SKM-1 treated with dmso at 0.1 percent for 144 hours (cell line): ENCODE measurements around the gene MARCHF7.
"Not testable (repeated sequence)": the region's sequence is repeated elsewhere in the genome, so short reads cannot be mapped to it uniquely, and the experiment has no call there.

Source experiments
- DNase-seq: peaks from one replicate; lab custom pipeline; 2025; ENCODE audit not compliant: unreplicated experiment; lab: John Stamatoyannopoulos, UW

Gene MARCHF7, protein sequence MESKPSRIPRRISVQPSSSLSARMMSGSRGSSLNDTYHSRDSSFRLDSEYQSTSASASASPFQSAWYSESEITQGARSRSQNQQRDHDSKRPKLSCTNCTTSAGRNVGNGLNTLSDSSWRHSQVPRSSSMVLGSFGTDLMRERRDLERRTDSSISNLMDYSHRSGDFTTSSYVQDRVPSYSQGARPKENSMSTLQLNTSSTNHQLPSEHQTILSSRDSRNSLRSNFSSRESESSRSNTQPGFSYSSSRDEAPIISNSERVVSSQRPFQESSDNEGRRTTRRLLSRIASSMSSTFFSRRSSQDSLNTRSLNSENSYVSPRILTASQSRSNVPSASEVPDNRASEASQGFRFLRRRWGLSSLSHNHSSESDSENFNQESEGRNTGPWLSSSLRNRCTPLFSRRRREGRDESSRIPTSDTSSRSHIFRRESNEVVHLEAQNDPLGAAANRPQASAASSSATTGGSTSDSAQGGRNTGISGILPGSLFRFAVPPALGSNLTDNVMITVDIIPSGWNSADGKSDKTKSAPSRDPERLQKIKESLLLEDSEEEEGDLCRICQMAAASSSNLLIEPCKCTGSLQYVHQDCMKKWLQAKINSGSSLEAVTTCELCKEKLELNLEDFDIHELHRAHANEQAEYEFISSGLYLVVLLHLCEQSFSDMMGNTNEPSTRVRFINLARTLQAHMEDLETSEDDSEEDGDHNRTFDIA

DNA sequence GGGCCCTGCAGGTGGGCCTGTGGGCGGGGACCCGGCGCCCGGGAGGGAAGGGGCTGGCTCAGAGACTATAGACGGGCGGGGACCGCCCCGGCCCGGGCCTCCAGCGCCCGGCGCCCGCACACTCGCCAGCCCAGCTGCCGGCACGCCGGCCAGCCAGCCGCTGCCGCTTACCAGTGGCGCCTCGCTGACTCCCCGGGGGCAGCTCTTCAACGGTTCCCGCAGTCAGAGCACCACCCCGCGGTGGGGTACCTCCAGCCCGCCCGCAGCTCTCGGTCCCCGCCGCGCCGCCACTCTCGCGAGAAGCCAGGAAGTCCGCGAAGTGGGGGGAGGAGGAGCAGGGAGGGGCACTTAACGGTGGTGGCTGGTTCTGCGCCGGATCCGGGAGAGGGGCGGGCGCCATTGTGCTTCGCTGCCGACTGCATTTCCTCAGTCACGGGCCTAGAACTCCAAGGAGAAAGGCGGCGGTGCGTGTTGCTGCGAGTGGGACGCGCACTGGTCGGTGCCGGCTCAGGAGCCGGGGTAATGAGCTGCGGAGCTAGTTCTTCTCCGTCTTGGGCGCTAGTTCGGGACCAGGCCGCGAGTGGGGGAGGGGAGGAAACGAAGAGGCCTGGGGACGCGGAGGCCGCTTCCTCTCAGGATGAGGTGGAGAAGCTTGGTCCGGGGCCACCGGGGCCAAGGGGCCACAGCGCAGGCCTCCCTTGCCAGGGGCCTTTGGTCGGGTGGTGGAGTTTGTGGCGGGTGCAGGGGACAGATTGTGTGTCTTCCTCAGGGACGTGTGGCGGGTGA is at the start of gene MARCHF7:
MARCHF7 (plus strand) TSS at position 364 of the 786 bp plus-strand sequence. CDS start 16,517 bp downstream, outside the sequence.
- DNase-seq = peak; percentile 96

DNA sequence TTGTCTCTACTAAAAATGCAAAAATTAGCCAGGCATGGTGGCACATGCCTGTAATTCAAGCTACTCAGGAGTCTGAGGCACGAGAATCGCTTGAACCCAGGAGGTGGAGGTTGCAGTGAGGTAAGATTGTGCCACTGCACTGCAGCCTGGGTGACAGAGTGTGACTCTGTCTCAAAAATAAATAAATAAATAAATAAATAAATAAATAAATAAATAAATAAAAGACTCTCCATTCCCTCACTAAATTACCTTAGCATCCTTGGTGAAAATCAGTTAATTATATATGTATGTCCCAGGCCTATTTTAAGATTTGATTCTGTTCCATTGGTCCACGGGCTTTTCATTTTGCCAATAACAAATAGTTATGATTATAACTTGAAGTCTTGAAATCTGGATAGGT is 44.9 kb upstream of the MARCHF7 start:
- not testable (repeated sequence) for DNase-seq

DNA sequence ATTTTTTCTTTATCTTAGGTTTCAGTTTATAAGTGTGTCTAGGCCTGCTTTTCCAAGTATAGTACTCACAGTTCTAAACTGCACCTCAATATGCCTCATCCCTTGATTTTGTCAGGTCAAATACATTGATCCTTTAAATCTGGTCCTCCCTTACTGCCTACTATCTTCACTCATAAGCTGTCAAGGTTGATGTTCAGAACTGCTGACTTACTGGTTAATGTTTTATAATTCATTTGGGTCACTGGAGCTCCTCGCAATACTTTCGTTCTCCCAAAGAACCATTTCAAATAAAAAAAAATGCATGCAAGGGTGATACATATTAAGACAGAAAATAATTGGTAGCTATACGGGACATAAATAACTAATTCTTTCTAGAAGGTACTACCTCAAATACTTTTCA is 41.3 kb upstream of the MARCHF7 start:
- no peak for DNase-seq

- no peak for DNase-seq
Measured at GRCh38 chr2:159677654-159678053, 34.7 kb upstream of the MARCHF7 start.

GRCh38 chr2:159680692-159681091 is 31.6 kb upstream of the MARCHF7 start:
- DNase-seq = no peak

DNA sequence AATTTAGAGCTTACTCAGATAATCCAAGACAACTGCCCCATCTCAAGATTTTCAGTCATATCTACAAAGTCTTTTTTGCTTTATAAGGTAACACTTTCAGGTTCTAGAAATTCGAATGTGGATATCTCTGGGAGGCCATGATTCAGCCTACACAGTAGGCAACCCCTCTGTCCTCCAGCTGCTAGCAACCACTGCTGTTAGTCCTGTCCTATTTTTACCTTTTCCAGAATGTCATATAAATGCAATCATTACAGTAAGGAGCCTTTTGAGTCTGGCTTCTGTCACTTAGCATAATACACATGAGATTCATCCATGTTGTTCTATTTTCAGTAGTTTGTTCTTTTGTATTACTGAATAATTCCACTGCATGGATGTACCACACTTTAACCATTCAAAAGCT is 28.5 kb upstream of the MARCHF7 start:
- DNase-seq = no peak

GRCh38 chr2:159684796-159685195 is 27.5 kb upstream of the MARCHF7 start:
- DNase-seq = no peak

GRCh38 chr2:159694500-159695040 is 17.7 kb upstream of the MARCHF7 start:
- no peak for DNase-seq

DNA sequence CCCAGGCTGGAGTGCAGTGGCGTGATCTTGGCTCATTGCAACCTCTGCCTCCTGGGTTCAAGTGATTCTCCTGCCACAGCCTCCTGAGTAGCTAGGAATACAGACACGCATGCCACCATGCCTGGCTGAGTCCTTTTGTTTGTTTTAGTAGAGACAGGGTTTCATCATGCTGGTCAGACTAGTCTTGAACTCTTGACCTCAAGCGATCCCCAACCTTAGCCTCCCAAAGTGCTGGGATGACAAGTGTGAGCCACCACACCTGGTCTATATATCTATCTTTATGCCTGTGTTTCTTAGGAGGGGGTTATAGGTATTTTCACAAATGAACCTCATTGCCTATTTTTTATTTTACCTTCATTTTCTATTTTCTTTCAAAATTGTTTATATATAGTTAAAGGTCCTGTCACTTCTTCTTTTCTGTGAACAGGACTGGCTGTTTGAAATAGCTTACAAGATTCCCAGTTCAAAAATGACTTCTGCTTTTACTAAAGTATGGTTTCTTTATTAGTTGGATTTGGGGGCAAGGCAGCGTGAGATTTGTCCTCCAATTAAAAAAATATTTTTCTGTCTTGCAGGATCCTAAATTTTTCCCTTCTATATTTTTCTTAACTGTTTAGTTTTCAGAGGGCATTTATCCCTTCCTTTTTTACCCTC is 16.4 kb upstream of the MARCHF7 start:
- peak; percentile 79 for DNase-seq

- no peak for DNase-seq
Measured at GRCh38 chr2:159703491-159703890, 8.8 kb upstream of the MARCHF7 start.

GRCh38 chr2:159706385-159706980 is 5.8 kb upstream of the MARCHF7 start:
- DNase-seq = no peak

- no peak for DNase-seq
Measured at GRCh38 chr2:159708066-159708760, 4.1 kb upstream of the MARCHF7 start.

DNA sequence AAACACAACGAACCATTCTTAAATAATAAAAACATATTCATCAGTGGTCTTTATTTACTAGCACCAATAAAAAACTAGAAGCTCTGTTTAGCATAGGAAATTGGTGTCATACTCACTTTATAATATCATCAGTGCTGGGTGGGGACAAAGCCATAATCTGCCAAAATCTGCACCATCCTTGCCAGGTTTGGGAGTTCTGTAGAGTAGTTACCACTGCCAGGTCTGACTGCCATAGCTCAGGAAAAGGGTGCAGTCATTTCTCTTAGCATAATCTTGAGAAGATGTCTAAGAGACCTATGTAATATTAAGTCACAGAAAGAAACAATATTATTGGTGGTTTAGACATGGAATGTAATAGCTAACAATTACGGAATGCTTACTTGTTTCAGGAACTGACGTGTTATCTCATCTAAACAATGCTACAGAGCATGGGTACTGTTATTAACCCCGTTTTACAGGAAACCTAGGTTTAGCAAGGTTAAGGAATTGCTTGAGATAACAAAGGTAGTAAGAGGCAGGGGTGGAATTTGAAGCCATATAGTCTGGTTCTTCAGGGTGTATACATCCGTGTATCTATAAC is 1.6 kb upstream of the MARCHF7 start:
- no peak for DNase-seq

- peak; percentile 71 for DNase-seq
Measured at GRCh38 chr2:159711562-159712142, 654 bp upstream of the MARCHF7 start.

GRCh38 chr2:159712929-159713420 is 669 bp downstream of the MARCHF7 start:
- no peak for DNase-seq

GRCh38 chr2:159713631-159714246 is 1.4 kb downstream of the MARCHF7 start:
- no peak for DNase-seq

DNA sequence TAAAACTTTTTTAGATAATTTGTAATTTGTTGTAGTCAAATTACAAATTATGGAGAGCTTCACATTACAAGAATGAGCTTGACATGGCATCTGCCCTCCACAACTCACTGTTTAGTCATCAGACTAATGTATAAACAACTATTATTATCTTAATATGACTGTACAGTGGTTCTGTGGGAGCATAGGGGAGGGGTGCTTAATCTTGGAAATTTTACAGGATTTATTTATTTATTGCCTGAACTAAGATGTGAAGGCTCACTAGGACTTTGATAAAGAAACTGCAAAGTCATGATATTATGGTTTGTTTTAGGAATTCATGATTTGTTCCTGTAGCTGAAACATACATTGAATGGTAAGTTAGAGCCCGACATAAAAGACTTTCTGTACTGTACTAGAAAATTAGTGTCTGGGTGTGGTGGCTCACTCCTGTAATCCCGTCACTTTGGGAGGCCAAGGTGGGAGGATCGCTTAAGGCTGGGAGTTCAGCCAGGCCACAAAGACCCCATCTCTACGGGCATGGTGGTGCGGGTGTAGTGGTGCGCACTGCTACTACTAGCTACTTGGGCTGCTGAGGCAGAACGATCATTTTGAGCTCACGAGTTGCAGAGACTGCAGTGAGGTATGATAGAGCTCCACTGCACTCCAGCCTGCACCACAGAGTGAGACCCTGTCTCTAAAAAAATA is 2.1 kb downstream of the MARCHF7 start:
- no peak for DNase-seq

DNA sequence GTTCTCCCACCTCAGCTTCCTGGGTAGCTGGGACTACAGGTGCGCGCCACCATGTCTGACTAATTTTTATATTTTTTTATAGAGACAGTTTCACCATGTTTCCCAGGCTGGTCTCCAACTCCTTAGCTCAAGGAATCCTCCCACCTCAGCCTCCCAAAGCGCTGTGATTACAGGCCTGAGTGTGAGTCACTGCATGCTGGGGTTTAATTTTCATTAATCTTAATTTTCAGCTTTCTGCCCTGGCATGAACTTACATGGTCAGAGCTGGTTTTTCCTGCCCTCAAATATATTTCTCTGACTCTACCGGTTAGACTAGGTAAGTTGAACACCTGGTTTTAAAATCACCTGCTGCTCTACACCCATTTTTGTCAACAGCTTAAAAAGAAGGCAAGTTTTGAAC is 3.1 kb downstream of the MARCHF7 start:
- DNase-seq = no peak
